Neural cell (in vitro differentiated cells): ENCODE results near the gene SPOCK1. TPM values are rescaled to one million over a fixed set of nuclear protein-coding genes. Genes with fewer than 3 reads are reported as not detected.

Source experiments
- H2AFZ ChIP-seq: fragments of 200-600, 300-800 bp; sonication (generic), shearing (Covaris generic); 2 replicates; pipeline ENCODE4 v1.6.0; 2014; ENCODE audit warnings: low read depth, mild to moderate bottlenecking, antibody characterized with exemption, low read length, moderate library complexity
- H3F3A ChIP-seq: fragments of 200-600 bp; shearing (Covaris generic); 2 replicates; pipeline ENCODE4 v1.6.1; 2016; ENCODE audit warnings: mild to moderate bottlenecking, moderate library complexity, mixed read lengths, antibody characterized with exemption, low read length; ENCODE audit not compliant: insufficient read depth, poor library complexity, severe bottlenecking
- H3K27ac ChIP-seq: fragments of 200-600, 300-800 bp; sonication (generic), shearing (Covaris generic); 2 replicates; pipeline ENCODE4 v1.5.1; 2014; ENCODE audit warnings: mild to moderate bottlenecking, low read length, moderate library complexity
- H3K27me3 ChIP-seq: fragments of 300-800, 200-600 bp; sonication (generic), shearing (Covaris generic); 2 replicates; pipeline ENCODE4 v1.6.0; 2014; ENCODE audit warnings: mild to moderate bottlenecking, low read depth, low read length, moderate library complexity; ENCODE audit not compliant: insufficient read depth
- H3K36me3 ChIP-seq: fragments of 300-800, 200-600 bp; sonication (generic), shearing (Covaris generic); 2 replicates; pipeline ENCODE4 v1.5.1; 2014; ENCODE audit warnings: mild to moderate bottlenecking, antibody characterized with exemption, low read length, moderate library complexity; ENCODE audit not compliant: insufficient read depth
- H3K4me2 ChIP-seq: fragments of 300-800, 200-600 bp; sonication (generic), shearing (Covaris generic); 2 replicates; pipeline ENCODE4 v1.6.0; 2014; ENCODE audit warnings: mild to moderate bottlenecking, low read length
- H3K4me3 ChIP-seq: fragments of 300-800, 200-600 bp; sonication (generic), shearing (Covaris generic); 2 replicates; pipeline ENCODE4 v1.5.1; 2014; ENCODE audit warnings: mild to moderate bottlenecking, low read length, moderate library complexity
- H3K79me2 ChIP-seq: fragments of 200-600 bp; shearing (Covaris generic); replicated peaks from 2 replicates; pipeline ENCODE4 v1.6.0; 2014; ENCODE audit warnings: mild to moderate bottlenecking, low read length, moderate library complexity; ENCODE audit not compliant: insufficient read depth
- H3K9ac ChIP-seq: fragments of 300-800, 200-600 bp; sonication (generic), shearing (Covaris generic); 2 replicates; pipeline ENCODE4 v1.6.1; 2016; ENCODE audit warnings: mild to moderate bottlenecking, low read length, mixed read lengths
- H3K9me2 ChIP-seq: fragments of 200-600 bp; shearing (Covaris generic); 2 replicates; pipeline ENCODE4 v1.6.1; 2016; ENCODE audit warnings: mild to moderate bottlenecking, low read length, mixed read lengths; ENCODE audit not compliant: insufficient read depth
- H3K9me3 ChIP-seq: fragments of 200-600, 300-800 bp; sonication (generic), shearing (Covaris generic); 2 replicates; pipeline ENCODE4 v1.6.1; 2016; ENCODE audit warnings: mild to moderate bottlenecking, mixed run types, low read length, moderate library complexity, mixed read lengths
- H4K20me1 ChIP-seq: fragments of 200-600 bp; shearing (Covaris generic); 2 replicates; pipeline ENCODE4 v1.6.1; 2016; ENCODE audit warnings: mild to moderate bottlenecking, mixed run types; ENCODE audit not compliant: insufficient read depth
- CTCF ChIP-seq: fragments of 450-650 bp; IDR thresholded peaks from 2 replicates; pipeline ENCODE4 v1.5.1; 2014; ENCODE audit warnings: antibody characterized with exemption, mild to moderate bottlenecking, moderate library complexity; ENCODE audit not compliant: poor library complexity, severe bottlenecking
- EP300 ChIP-seq: fragments of 450-650 bp; conservative IDR thresholded peaks from 2 replicates; pipeline ENCODE4 v1.6.1; 2014; ENCODE audit warnings: antibody characterized with exemption, mild to moderate bottlenecking, moderate library complexity; ENCODE audit not compliant: poor library complexity, severe bottlenecking
- EZH2 ChIP-seq: fragments of 200-600, 300-800 bp; shearing (Covaris generic), sonication (generic); IDR thresholded peaks from 2 replicates; pipeline ENCODE4 v1.6.1; 2014; ENCODE audit warnings: antibody characterized with exemption, low read length, borderline replicate concordance, mild to moderate bottlenecking; ENCODE audit not compliant: insufficient read depth, poor library complexity, severe bottlenecking
- MXI1 ChIP-seq: fragments of 450-650 bp; conservative IDR thresholded peaks from 2 replicates; pipeline ENCODE4 v1.6.1; 2014; ENCODE audit warnings: antibody characterized with exemption, mild to moderate bottlenecking; ENCODE audit not compliant: poor library complexity, severe bottlenecking
- POLR2AphosphoS5 ChIP-seq: IDR thresholded peaks from 2 replicates; pipeline ENCODE4 v1.6.1; 2012
- RAD21 ChIP-seq: fragments of 450-650 bp; conservative IDR thresholded peaks from 2 replicates; pipeline ENCODE4 v1.6.1; 2014; ENCODE audit warnings: antibody characterized with exemption, mild to moderate bottlenecking, moderate library complexity
- REST ChIP-seq: IDR thresholded peaks from 2 replicates; pipeline ENCODE4 v1.6.1; 2012; ENCODE audit warnings: borderline replicate concordance
- SMC3 ChIP-seq: fragments of 450-650 bp; conservative IDR thresholded peaks from 2 replicates; pipeline ENCODE4 v1.6.1; 2014; ENCODE audit warnings: antibody characterized with exemption, mild to moderate bottlenecking, moderate library complexity; ENCODE audit not compliant: poor library complexity
- TAF1 ChIP-seq: IDR thresholded peaks from 2 replicates; pipeline ENCODE4 v1.6.1; 2012; ENCODE audit warnings: low read depth
- polyA plus RNA-seq: library from polyadenylated mRNA; depleted of rRNA; stranded (reverse); fragments of >200 nt; gene quantifications from 2 replicates; pipeline ENCODE4 v1.2.3, GENCODE V29; 2014

Gene SPOCK1
- polyA plus RNA-seq, 1 donor from 2014 or later, result 33.6 TPM

GRCh38 chr5:137470111-137470920 is 28.8 kb downstream of the SPOCK1 start:
- no peaks in the 10 kb centered on the region for H3F3A ChIP-seq
- no peaks in the 10 kb centered on the region for H3K9me2 ChIP-seq
- no peak overlapping the region for H2AFZ ChIP-seq
- H4K20me1 ChIP-seq, result no peaks in the 10 kb centered on the region
- peaks cover 3% of the 10 kb centered on the region for H3K79me2 ChIP-seq
- TF ChIP-seq REST, result no peak
- TF ChIP-seq EZH2, result no peak
- TF ChIP-seq EP300, result no peak
- TF ChIP-seq POLR2AphosphoS5, result no peak
- no peak for TF ChIP-seq TAF1
- TF ChIP-seq RAD21, result no peak
- no peak for TF ChIP-seq MXI1
- no peak for TF ChIP-seq CTCF
- TF ChIP-seq SMC3, result no peak
- H3K27ac ChIP-seq, result no peak overlapping the region
- H3K27me3 ChIP-seq, result no peaks in the 10 kb centered on the region
- no peaks in the 10 kb centered on the region for H3K36me3 ChIP-seq
- H3K9ac ChIP-seq, result no peak overlapping the region
- H3K4me3 ChIP-seq, result no peak overlapping the region
- no peaks in the 10 kb centered on the region for H3K9me3 ChIP-seq
- H3K4me2 ChIP-seq, result no peak overlapping the region

- H3K4me2 ChIP-seq, result no peak overlapping the region
- no peak overlapping the region for H3K9ac ChIP-seq
- H3K36me3 ChIP-seq, result no peaks in the 10 kb centered on the region
- no peak overlapping the region for H2AFZ ChIP-seq
- no peak overlapping the region for H3K4me3 ChIP-seq
- no peaks in the 10 kb centered on the region for H3K27me3 ChIP-seq
- H3K79me2 ChIP-seq, result peaks cover 3% of the 10 kb centered on the region
- no peak overlapping the region for H3K27ac ChIP-seq
- no peak for TF ChIP-seq POLR2AphosphoS5
- TF ChIP-seq EP300, result no peak
- no peak for TF ChIP-seq REST
- no peak for TF ChIP-seq CTCF
- no peak for TF ChIP-seq EZH2
- TF ChIP-seq TAF1, result no peak
- TF ChIP-seq SMC3, result no peak
- TF ChIP-seq RAD21, result no peak
- no peaks in the 10 kb centered on the region for H3K9me3 ChIP-seq
- H4K20me1 ChIP-seq, result no peaks in the 10 kb centered on the region
- H3K9me2 ChIP-seq, result no peaks in the 10 kb centered on the region
- no peaks in the 10 kb centered on the region for H3F3A ChIP-seq
Observed at GRCh38 chr5:137466889-137467288, 32.2 kb downstream of the SPOCK1 start.
